HTERT RPE-1 (cell line): Measurements from ENCODE around the gene APMAP.

ENCODE experiments used
- in situ Hi-C: fragments of 300-500 bp; cut with MboI; formaldehyde crosslinking; loops from 4 replicates; pipeline ENCODE4 v1.14.3; 2020; ENCODE audit warnings: low sequenced_read_pairs

Gene APMAP

GRCh38 chr20:24990810-24991252, 1.7 kb downstream of the APMAP start:
- in situ Hi-C loops: no loop called here

GRCh38 chr20:24989162-24989561, 3.4 kb downstream of the APMAP start:
- in situ Hi-C loops: no loop called here

GRCh38 chr20:24987873-24988835, 4.4 kb downstream of the APMAP start:
- in situ Hi-C loops: no loop called here

GRCh38 chr20:24987244-24987643, 5.3 kb downstream of the APMAP start:
- in situ Hi-C loops: no loop called here

- in situ Hi-C loops: no loop called here
Measured at GRCh38 chr20:24986436-24987015, 6.0 kb downstream of the APMAP start.

- in situ Hi-C loops: no loop called here
Measured at GRCh38 chr20:24985802-24986201, 6.7 kb downstream of the APMAP start.

GRCh38 chr20:24984961-24985640, 7.5 kb downstream of the APMAP start:
- in situ Hi-C loops: no loop called here

- in situ Hi-C loops: no loop called here
Measured at GRCh38 chr20:24983896-24984295, 8.7 kb downstream of the APMAP start.

GRCh38 chr20:24981790-24982189, 10.8 kb downstream of the APMAP start:
- in situ Hi-C loops: no loop called here

GRCh38 chr20:24981282-24981681, 11.3 kb downstream of the APMAP start:
- in situ Hi-C loops: no loop called here

- in situ Hi-C loops: no loop called here
Measured at GRCh38 chr20:24980291-24981053, 12.1 kb downstream of the APMAP start.

GRCh38 chr20:24979036-24979960, 13.3 kb downstream of the APMAP start:
- in situ Hi-C loops: no loop called here

GRCh38 chr20:24978513-24978912, 14.0 kb downstream of the APMAP start:
- in situ Hi-C loops: no loop called here

- in situ Hi-C loops: no loop called here
Measured at GRCh38 chr20:24977797-24978196, 14.8 kb downstream of the APMAP start.

- in situ Hi-C loops: no loop called here
Measured at GRCh38 chr20:24977336-24977735, 15.2 kb downstream of the APMAP start.

GRCh38 chr20:24972341-24972740, 20.2 kb downstream of the APMAP start:
- in situ Hi-C loops: no loop called here

GRCh38 chr20:24971376-24972101, 21.0 kb downstream of the APMAP start:
- in situ Hi-C loops: no loop called here

- in situ Hi-C loops: no loop called here
Measured at GRCh38 chr20:24970754-24971153, 21.8 kb downstream of the APMAP start.

- in situ Hi-C loops: no loop called here
Measured at GRCh38 chr20:24970030-24970553, 22.5 kb downstream of the APMAP start.
